ENCODE measurements around the gene SPSB1. TPM values are rescaled to one million over a fixed set of nuclear protein-coding genes. Genes with fewer than 3 reads are reported as not detected.

The SPSB1 gene
- total RNA-seq, 1 experiment from 2014 or later: 18.2 TPM

DNA sequence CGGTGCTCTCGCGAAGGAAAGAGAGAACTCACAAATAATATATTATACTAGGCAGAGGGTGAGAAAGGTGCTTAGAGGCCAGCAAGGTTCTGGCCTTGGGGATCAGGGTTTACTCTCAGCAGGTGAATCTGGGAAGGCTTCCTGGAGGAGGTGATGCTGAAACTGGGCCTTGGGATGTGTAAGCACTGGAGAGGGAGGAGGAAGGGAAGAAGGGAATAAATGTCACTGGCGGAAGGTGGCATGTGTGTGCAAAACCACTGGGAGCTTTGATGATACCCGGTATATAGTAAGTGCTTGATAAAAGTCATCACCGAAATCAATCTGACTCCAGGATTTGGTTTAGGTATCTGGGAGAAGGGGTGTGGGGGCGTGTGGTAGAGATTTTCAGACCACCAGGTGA, 24.4 kb downstream of the SPSB1 start:
- Mint-ChIP-seq H3K36me3 (ENCODE audit: insufficient read depth, unreplicated experiment) (no peaks in the 10 kb centered on the region), H3K4me3 (ENCODE audit: unreplicated experiment) (no peak overlapping the region), H3K27ac (ENCODE audit: unreplicated experiment) (no peak overlapping the region), H3K4me1 (ENCODE audit: low read depth, unreplicated experiment) (peaks cover 9% of the 10 kb centered on the region), H3K9me3 (ENCODE audit: unreplicated experiment) (no peaks in the 10 kb centered on the region), H3K27me3 (ENCODE audit: insufficient read depth, unreplicated experiment) (no peaks in the 10 kb centered on the region)
- ChIA-PET POLR2A (no interaction called here), CTCF (interaction anchor here (0.6 kb wide), 1 partner anchor 148 kb away, joined by 3 read pairs; no protein-coding TSS in a partner anchor)
- BruUV-seq (replicated peaks): no TSS peak
- TF ChIP-seq, protein P1, sequence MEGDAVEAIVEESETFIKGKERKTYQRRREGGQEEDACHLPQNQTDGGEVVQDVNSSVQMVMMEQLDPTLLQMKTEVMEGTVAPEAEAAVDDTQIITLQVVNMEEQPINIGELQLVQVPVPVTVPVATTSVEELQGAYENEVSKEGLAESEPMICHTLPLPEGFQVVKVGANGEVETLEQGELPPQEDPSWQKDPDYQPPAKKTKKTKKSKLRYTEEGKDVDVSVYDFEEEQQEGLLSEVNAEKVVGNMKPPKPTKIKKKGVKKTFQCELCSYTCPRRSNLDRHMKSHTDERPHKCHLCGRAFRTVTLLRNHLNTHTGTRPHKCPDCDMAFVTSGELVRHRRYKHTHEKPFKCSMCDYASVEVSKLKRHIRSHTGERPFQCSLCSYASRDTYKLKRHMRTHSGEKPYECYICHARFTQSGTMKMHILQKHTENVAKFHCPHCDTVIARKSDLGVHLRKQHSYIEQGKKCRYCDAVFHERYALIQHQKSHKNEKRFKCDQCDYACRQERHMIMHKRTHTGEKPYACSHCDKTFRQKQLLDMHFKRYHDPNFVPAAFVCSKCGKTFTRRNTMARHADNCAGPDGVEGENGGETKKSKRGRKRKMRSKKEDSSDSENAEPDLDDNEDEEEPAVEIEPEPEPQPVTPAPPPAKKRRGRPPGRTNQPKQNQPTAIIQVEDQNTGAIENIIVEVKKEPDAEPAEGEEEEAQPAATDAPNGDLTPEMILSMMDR (IDR thresholded peaks at IDR 0.05; ENCODE audit: insufficient read depth in 1 of 2, low read depth in 1 of 2, low read length in 1 of 2, severe bottlenecking in 1 of 2, unreplicated experiment in 1 of 2): no peak
- Histone ChIP-seq H3K4me3 (ENCODE audit: low read depth, low read length) (no peak overlapping the region), H3K36me3 (ENCODE audit: control insufficient read depth, insufficient read depth, low read length) (no peaks in the 10 kb centered on the region), H3K4me1 (peaks cover 2% of the 10 kb centered on the region; the same call in 1 of the 2 replicates), H3K27me3 (replicated peaks; ENCODE audit: control insufficient read depth, insufficient read depth, low read length) (no peaks in the 10 kb centered on the region), H3K9me3 (no peaks in the 10 kb centered on the region)
- DNase-seq: no peak
- intact Hi-C loops (cut with micrococcal nuclease; ENCODE audit: unreplicated experiment): no loop called here

DNA sequence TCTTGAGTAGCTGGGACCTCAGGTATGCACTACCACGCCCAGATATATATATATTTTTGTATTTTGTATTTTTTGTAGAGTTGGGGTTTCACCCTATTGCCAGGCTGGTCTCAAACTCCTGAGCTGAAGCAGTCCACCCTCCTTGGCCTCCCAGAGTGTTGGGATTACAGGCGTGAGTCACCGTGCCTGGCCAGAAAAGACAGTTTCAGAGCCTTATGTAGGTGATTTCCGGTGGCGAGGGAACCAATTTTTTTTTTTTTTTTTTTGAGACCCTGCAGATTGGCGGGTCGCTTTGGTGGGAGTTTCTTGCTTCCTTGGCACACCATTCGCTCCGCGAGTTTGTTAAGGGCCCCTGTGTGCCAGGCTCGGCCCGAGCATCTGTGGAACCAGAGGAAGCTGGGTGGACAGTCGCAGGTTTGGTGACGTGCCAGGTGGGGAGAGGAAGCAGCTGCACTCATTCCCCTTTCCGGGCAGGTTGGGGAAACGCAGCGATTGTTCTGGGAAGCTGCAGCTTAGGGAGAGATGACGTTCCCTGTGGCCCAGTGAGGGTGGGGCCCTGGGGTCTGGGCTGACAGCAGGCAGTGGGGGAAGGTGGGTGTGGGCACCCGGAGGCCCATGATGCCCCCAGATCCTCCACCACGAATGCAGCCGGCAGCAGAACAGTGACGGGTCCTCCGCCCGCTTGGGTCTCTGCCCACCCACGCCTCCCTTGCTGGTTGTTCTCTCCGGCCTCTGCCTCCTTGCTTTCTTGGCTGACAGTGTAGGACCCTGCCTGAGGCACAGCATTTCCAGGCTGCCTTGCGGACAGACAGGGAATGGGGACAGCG, 25.1 kb downstream of the SPSB1 start:
- no peaks in the 10 kb centered on the region for H3K4me1 ChIP-seq
- no TSS peak for BruUV-seq (replicated peaks)

DNA sequence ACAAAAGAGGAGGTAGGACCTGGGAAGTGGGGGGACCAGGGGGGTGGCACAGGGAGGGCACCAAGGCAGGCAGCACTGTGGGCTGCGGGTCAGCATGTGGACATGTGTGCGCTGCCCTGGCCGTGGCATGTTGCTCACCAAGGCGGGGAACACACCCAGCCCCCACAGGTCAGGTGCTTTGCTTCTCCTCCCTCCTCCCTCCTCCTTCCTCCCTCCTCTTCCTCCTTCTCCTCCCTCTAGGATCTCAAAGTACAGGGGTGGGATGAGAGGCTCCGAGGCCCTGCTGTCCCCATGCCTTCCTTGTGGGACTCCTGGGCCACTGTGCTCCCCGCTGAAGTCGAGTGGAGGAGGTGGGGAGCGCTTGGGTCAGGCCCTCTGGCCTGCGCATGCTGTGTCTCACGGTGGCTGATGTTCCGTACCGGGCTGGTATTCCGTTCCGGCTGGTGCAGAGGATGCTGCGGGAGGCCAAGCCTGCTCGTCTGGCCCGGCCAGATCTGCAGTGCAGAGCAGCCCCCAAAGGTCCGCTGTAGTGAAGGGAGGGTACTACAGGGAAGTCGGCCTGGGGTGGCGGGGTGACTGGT, 26.6 kb downstream of the SPSB1 start:
- no TSS peak for BruUV-seq (replicated peaks)
- Mint-ChIP-seq H3K36me3 (ENCODE audit: insufficient read depth, unreplicated experiment) (no peaks in the 10 kb centered on the region), H3K4me3 (ENCODE audit: unreplicated experiment) (no peak overlapping the region), H3K4me1 (ENCODE audit: low read depth, unreplicated experiment) (peaks cover 9% of the 10 kb centered on the region), H3K27me3 (ENCODE audit: insufficient read depth, unreplicated experiment) (no peaks in the 10 kb centered on the region), H3K27ac (ENCODE audit: unreplicated experiment) (no peak overlapping the region), H3K9me3 (ENCODE audit: unreplicated experiment) (no peaks in the 10 kb centered on the region)
- intact Hi-C loops (cut with micrococcal nuclease; ENCODE audit: unreplicated experiment): no loop called here
- Histone ChIP-seq H3K27me3 (replicated peaks; ENCODE audit: control insufficient read depth, insufficient read depth, low read length) (no peaks in the 10 kb centered on the region), H3K9me3 (no peaks in the 10 kb centered on the region), H3K4me3 (ENCODE audit: low read depth, low read length) (no peak overlapping the region), H3K36me3 (ENCODE audit: control insufficient read depth, insufficient read depth, low read length) (no peaks in the 10 kb centered on the region), H3K4me1 (no peaks in the 10 kb centered on the region)
- ChIA-PET POLR2A (no interaction called here), CTCF (no interaction called here)
- TF ChIP-seq, protein P1 (IDR thresholded peaks at IDR 0.05; ENCODE audit: insufficient read depth in 1 of 2, low read depth in 1 of 2, low read length in 1 of 2, severe bottlenecking in 1 of 2, unreplicated experiment in 1 of 2): no peak
- DNase-seq: no peak

More for the DNA sequence above, 25.1 kb downstream of the SPSB1 start:
- Histone ChIP-seq H3K36me3 (ENCODE audit: control insufficient read depth, insufficient read depth, low read length) (no peaks in the 10 kb centered on the region), H3K4me3 (ENCODE audit: low read depth, low read length) (no peak overlapping the region), H3K9me3 (no peaks in the 10 kb centered on the region), H3K27me3 (replicated peaks; ENCODE audit: control insufficient read depth, insufficient read depth, low read length) (no peaks in the 10 kb centered on the region)
- no peak overlapping the region for H3K27ac Mint-ChIP-seq (ENCODE audit: unreplicated experiment)
- TF ChIP-seq, protein P1 (IDR thresholded peaks at IDR 0.05; ENCODE audit: insufficient read depth in 1 of 2, low read depth in 1 of 2, low read length in 1 of 2, severe bottlenecking in 1 of 2, unreplicated experiment in 1 of 2): no peak
- ChIA-PET CTCF (interaction anchor here (0.6 kb wide), 1 partner anchor 148 kb away, joined by 3 read pairs; no protein-coding TSS in a partner anchor), POLR2A (no interaction called here)
- peaks cover 9% of the 10 kb centered on the region for H3K4me1 Mint-ChIP-seq (ENCODE audit: low read depth, unreplicated experiment)
- H3K4me3 Mint-ChIP-seq (ENCODE audit: unreplicated experiment): no peak overlapping the region
- H3K27me3 Mint-ChIP-seq (ENCODE audit: insufficient read depth, unreplicated experiment): no peaks in the 10 kb centered on the region
- no peak for DNase-seq
- H3K9me3 Mint-ChIP-seq (ENCODE audit: unreplicated experiment): no peaks in the 10 kb centered on the region
- intact Hi-C loops (cut with micrococcal nuclease; ENCODE audit: unreplicated experiment): no loop called here
- H3K36me3 Mint-ChIP-seq (ENCODE audit: insufficient read depth, unreplicated experiment): no peaks in the 10 kb centered on the region

Data from Caco-2 (cell line).